GM23338 (cell line): ENCODE data around the gene BHLHE23. TPM values are rescaled to one million over a fixed set of nuclear protein-coding genes. Genes with fewer than 3 reads are reported as not detected.
A peak's percentile ranks its signal among the peaks of the same experiment; 100 is the strongest.

Experiments used
- ATAC-seq: fragments of 200-7000 bp; cut with Tn5 transposase; 3 replicates; pipeline ENCODE4 v1.9.1; 2020
- DNase-seq: peaks from one replicate; pipeline ENCODE4 v3.0.0-alpha.2; 2015; ENCODE audit warnings: low spot score
- H2AFZ ChIP-seq: fragments of 200-600 bp; sonication (generic); 2 replicates; pipeline ENCODE4 v1.8.0; 2016; ENCODE audit warnings: antibody characterized with exemption, mild to moderate bottlenecking, moderate library complexity
- H3F3A ChIP-seq: fragments of 200-600 bp; sonication (generic); replicated peaks from 2 replicates; pipeline ENCODE4 v1.8.0; 2017; ENCODE audit warnings: antibody characterized with exemption, mixed run types, low read depth
- H3K27ac ChIP-seq: fragments of 200-600 bp; sonication (generic); 2 replicates; pipeline ENCODE4 v1.6.1; 2016; ENCODE audit warnings: low read depth
- H3K27me3 ChIP-seq: fragments of 200-600 bp; sonication (generic); 2 replicates; pipeline ENCODE4 v1.8.0; 2016; ENCODE audit warnings: mild to moderate bottlenecking, mixed run types, moderate library complexity; ENCODE audit not compliant: insufficient read depth
- H3K36me3 ChIP-seq: fragments of 200-600 bp; sonication (generic); 2 replicates; pipeline ENCODE4 v1.8.0; 2016; ENCODE audit warnings: mild to moderate bottlenecking; ENCODE audit not compliant: insufficient read depth
- H3K4me1 ChIP-seq: fragments of 200-600 bp; sonication (generic); 2 replicates; pipeline ENCODE4 v1.8.0; 2016; ENCODE audit warnings: mild to moderate bottlenecking, moderate library complexity; ENCODE audit not compliant: insufficient read depth
- H3K4me2 ChIP-seq: fragments of 200-600 bp; sonication (generic); 2 replicates; pipeline ENCODE4 v1.7.1; 2017; ENCODE audit warnings: mixed run types
- H3K4me3 ChIP-seq: fragments of 200-600 bp; sonication (generic); 2 replicates; pipeline ENCODE4 v1.6.1; 2016; ENCODE audit warnings: mixed run types
- H3K79me2 ChIP-seq: fragments of 200-600 bp; sonication (generic); replicated peaks from 2 replicates; pipeline ENCODE4 v1.8.0; 2017; ENCODE audit warnings: mild to moderate bottlenecking; ENCODE audit not compliant: insufficient read depth
- H3K9me2 ChIP-seq: fragments of 200-600 bp; sonication (generic); 2 replicates; pipeline ENCODE4 v1.8.0; 2017; ENCODE audit not compliant: insufficient read depth
- H4K20me1 ChIP-seq: fragments of 200-600 bp; sonication (generic); replicated peaks from 2 replicates; pipeline ENCODE4 v1.8.0; 2017; ENCODE audit warnings: mild to moderate bottlenecking; ENCODE audit not compliant: insufficient read depth
- H3K27ac Mint-ChIP-seq: 2 replicates; pipeline ENCODE4 v1.8.0; 2020; ENCODE audit warnings: inconsistent platforms, mild to moderate bottlenecking, moderate library complexity, mixed read lengths
- H3K27me3 Mint-ChIP-seq: 3 replicates; pipeline ENCODE4 v1.8.0; 2022; ENCODE audit warnings: low read depth, mild to moderate bottlenecking, moderate library complexity, mixed read lengths, inconsistent platforms; ENCODE audit not compliant: insufficient read depth, poor library complexity
- H3K36me3 Mint-ChIP-seq: 3 replicates; pipeline ENCODE4 v1.8.0; 2021; ENCODE audit warnings: low read depth, mild to moderate bottlenecking, inconsistent platforms, moderate library complexity, mixed read lengths
- H3K4me1 Mint-ChIP-seq: 3 replicates; pipeline ENCODE4 v1.8.0; 2020; ENCODE audit warnings: mild to moderate bottlenecking, inconsistent platforms, mixed read lengths
- H3K4me3 Mint-ChIP-seq: 3 replicates; pipeline ENCODE4 v1.8.0; 2021; ENCODE audit warnings: moderate library complexity, mild to moderate bottlenecking, inconsistent platforms, mixed read lengths
- H3K9me3 Mint-ChIP-seq: 3 replicates; pipeline ENCODE4 v1.8.0; 2020; ENCODE audit warnings: moderate library complexity, mild to moderate bottlenecking, inconsistent platforms, mixed read lengths
- CREB1 ChIP-seq: fragments of 250-450 bp; sonication (Bioruptor Pico); IDR thresholded peaks from 2 replicates; pipeline ENCODE4 v1.5.0; 2020; ENCODE audit warnings: low read depth, mild to moderate bottlenecking, moderate library complexity
- CTCF ChIP-seq, 2 experiments: fragments of 200-600 bp in 1 of 2; sonication (generic) in 1 of 2; conservative IDR thresholded peaks; 2 replicates each; pipeline versions ENCODE4 v1.5.1 to v1.6.1; 2016 to 2017; ENCODE audit warnings: antibody characterized with exemption in 2 of 2, low read depth in 2 of 2, mild to moderate bottlenecking in 2 of 2, moderate library complexity in 1 of 2
- ETS1 ChIP-seq: IDR thresholded peaks from 2 replicates; pipeline ENCODE4 v1.6.1; 2016; ENCODE audit warnings: antibody characterized with exemption
- EZH2 ChIP-seq: fragments of 200-600 bp; sonication (generic); IDR thresholded peaks from one replicate; pipeline ENCODE4 v1.8.0; 2017; ENCODE audit warnings: antibody characterized with exemption, mild to moderate bottlenecking, low read depth; ENCODE audit not compliant: unreplicated experiment
- EZH2phosphoT487 ChIP-seq: fragments of 200-600 bp; sonication (generic); IDR thresholded peaks from one replicate; pipeline ENCODE4 v1.8.1; 2018; ENCODE audit warnings: antibody characterized with exemption; ENCODE audit not compliant: unreplicated experiment
- JUNB ChIP-seq: IDR thresholded peaks from one replicate; pipeline ENCODE4 v1.6.1; 2016; ENCODE audit warnings: antibody characterized with exemption; ENCODE audit not compliant: unreplicated experiment
- NANOG ChIP-seq: IDR thresholded peaks from 2 replicates; pipeline ENCODE4 v1.6.1; 2016; ENCODE audit warnings: antibody characterized with exemption, borderline replicate concordance
- POLR2AphosphoS5 ChIP-seq: IDR thresholded peaks from 2 replicates; pipeline ENCODE4 v1.6.1; 2016; ENCODE audit warnings: antibody characterized with exemption, low read depth
- REST ChIP-seq: IDR thresholded peaks from one replicate; pipeline ENCODE4 v1.6.1; 2018; ENCODE audit warnings: antibody characterized with exemption; ENCODE audit not compliant: unreplicated experiment
- STAT1 ChIP-seq: IDR thresholded peaks from one replicate; pipeline ENCODE4 v1.6.1; 2016; ENCODE audit warnings: antibody characterized with exemption; ENCODE audit not compliant: unreplicated experiment
- ZNF114 ChIP-seq: fragments of 250-450 bp; sonication (Bioruptor Pico); IDR thresholded peaks from 2 replicates; pipeline ENCODE4 v1.5.0; 2020; ENCODE audit warnings: mild to moderate bottlenecking, moderate library complexity
- ZNF331 ChIP-seq: fragments of 250-450 bp; sonication (Bioruptor Pico); IDR thresholded peaks from 2 replicates; pipeline ENCODE4 v1.5.0; 2020; ENCODE audit warnings: low read depth, mild to moderate bottlenecking, moderate library complexity
- ZNF462 ChIP-seq: fragments of 250-450 bp; sonication (Bioruptor Pico); IDR thresholded peaks from 2 replicates; pipeline ENCODE4 v1.5.0; 2020; ENCODE audit warnings: mild to moderate bottlenecking, moderate library complexity
- polyA plus RNA-seq: library from polyadenylated mRNA; unstranded; fragments of >200 nt; fragmentation: Nextera tagmentation; extraction: Ambion mirVana; gene quantifications from 2 replicates; pipeline ENCODE4 v1.2.1, GENCODE V29; 2016
- total RNA-seq: library from RNA; depleted of rRNA; stranded (reverse); fragments of >200 nt; shearing (Covaris generic); gene quantifications from 2 replicates; pipeline ENCODE4 v1.2.3, GENCODE V29; 2014

BHLHE23 gene
- total and polyA plus RNA-seq, 2 experiments from 2014 or later, result 0.52 to 5.0 TPM

GRCh38 chr20:63031251-63032014 lies 24.7 kb upstream of the BHLHE23 start:
- no peak overlapping the region; the same call in 2 of the 3 replicates for H3K4me3 Mint-ChIP-seq
- peak; percentile 22 for DNase-seq
- no peak overlapping the region for H3K27ac Mint-ChIP-seq

More at GRCh38 chr20:63031251-63032014, 24.7 kb upstream of the BHLHE23 start:
- Histone ChIP-seq H3K27me3 (no peaks in the 10 kb centered on the region), H4K20me1 (no peaks in the 10 kb centered on the region), H3K79me2 (no peaks in the 10 kb centered on the region), H3K9me2 (no peaks in the 10 kb centered on the region), H3K27ac (no peak overlapping the region), H3K36me3 (no peaks in the 10 kb centered on the region), H3K4me2 (peak overlapping the region; percentile 72; the same call in 1 of the 2 replicates), H3K4me1 (peaks cover 48% of the 10 kb centered on the region), H2AFZ (no peak overlapping the region), H3K4me3 (no peak overlapping the region), H3F3A (peaks cover 41% of the 10 kb centered on the region)
- H3K4me1 Mint-ChIP-seq, result peaks cover 58% of the 10 kb centered on the region
- no peak for TF ChIP-seq STAT1
- TF ChIP-seq CREB1 (CRISPR knock-in tag), result no peak
- no peak for TF ChIP-seq ZNF331
- TF ChIP-seq CTCF (conservative IDR thresholded peaks at IDR 0.05; ENCODE audit: low read depth in 2 of 2), result no peak
- TF ChIP-seq POLR2AphosphoS5, result no peak
- no peak for TF ChIP-seq ZNF114 (CRISPR knock-in tag)
- TF ChIP-seq EZH2, result no peak
- no peak for TF ChIP-seq EZH2phosphoT487
- no peak for TF ChIP-seq ETS1
- TF ChIP-seq NANOG, result no peak
- TF ChIP-seq REST, result no peak
- no peak for TF ChIP-seq ZNF462 (CRISPR knock-in tag)
- no peak for TF ChIP-seq JUNB
- H3K9me3 Mint-ChIP-seq, result peaks cover 3% of the 10 kb centered on the region; the same call in 1 of the 3 replicates
- H3K27me3 Mint-ChIP-seq, result peaks cover 47% of the 10 kb centered on the region
- no peak for ATAC-seq
- no peaks in the 10 kb centered on the region for H3K36me3 Mint-ChIP-seq
